ENCODE data around the gene CDH1. TPM values are rescaled to one million over a fixed set of nuclear protein-coding genes. Genes with fewer than 3 reads are reported as not detected.

The CDH1 gene
- total and polyA plus RNA-seq, 12 donors = 0.11 to 1.2 (median 0.40) TPM; not detected in 3

DNA sequence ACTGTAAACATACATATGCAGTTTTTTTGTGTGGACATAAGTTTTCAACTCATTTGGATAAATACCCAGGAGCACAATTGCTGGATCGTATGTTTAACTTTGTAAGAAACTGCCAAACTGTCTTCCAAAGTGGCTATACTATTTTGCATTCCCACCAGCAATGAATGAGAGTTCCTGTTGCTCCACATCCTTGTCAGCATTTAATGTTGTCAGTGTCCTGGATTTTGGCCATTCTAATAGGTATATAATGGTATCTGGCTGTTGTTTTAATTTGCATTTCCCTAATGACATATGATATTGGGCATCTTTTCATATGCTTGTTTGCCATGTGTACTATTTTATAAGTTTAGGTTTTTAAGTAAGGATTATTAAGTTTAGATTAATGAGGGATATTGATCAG lies 120.4 kb downstream of the CDH1 start:
- Histone ChIP-seq H3K36me3 (replicated peaks in 1 of 2) (peaks cover 0 to 11% of the 10 kb centered on the region in 2 donors), H3K9me3 (replicated peaks in 1 of 3) (no peaks in the 10 kb centered on the region), H3K4me3 (no peak overlapping the region), H3K27me3 (no peaks in the 10 kb centered on the region), H3K27ac (no peak overlapping the region), H3K4me1 (replicated peaks in 1 of 2) (no peaks in the 10 kb centered on the region)
- intact Hi-C loops (cut with DNase I) = no loop called here
- DNase-seq = no peak
- no peak for TF ChIP-seq POLR2A (IDR thresholded peaks at IDR 0.05)
- TF ChIP-seq, protein P1, sequence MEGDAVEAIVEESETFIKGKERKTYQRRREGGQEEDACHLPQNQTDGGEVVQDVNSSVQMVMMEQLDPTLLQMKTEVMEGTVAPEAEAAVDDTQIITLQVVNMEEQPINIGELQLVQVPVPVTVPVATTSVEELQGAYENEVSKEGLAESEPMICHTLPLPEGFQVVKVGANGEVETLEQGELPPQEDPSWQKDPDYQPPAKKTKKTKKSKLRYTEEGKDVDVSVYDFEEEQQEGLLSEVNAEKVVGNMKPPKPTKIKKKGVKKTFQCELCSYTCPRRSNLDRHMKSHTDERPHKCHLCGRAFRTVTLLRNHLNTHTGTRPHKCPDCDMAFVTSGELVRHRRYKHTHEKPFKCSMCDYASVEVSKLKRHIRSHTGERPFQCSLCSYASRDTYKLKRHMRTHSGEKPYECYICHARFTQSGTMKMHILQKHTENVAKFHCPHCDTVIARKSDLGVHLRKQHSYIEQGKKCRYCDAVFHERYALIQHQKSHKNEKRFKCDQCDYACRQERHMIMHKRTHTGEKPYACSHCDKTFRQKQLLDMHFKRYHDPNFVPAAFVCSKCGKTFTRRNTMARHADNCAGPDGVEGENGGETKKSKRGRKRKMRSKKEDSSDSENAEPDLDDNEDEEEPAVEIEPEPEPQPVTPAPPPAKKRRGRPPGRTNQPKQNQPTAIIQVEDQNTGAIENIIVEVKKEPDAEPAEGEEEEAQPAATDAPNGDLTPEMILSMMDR (IDR thresholded peaks at IDR 0.05) = no peak
- 83 to 94% (median 91%) methylated on average over 1 of the region's 1 CpG for WGBS, 4 donors

DNA sequence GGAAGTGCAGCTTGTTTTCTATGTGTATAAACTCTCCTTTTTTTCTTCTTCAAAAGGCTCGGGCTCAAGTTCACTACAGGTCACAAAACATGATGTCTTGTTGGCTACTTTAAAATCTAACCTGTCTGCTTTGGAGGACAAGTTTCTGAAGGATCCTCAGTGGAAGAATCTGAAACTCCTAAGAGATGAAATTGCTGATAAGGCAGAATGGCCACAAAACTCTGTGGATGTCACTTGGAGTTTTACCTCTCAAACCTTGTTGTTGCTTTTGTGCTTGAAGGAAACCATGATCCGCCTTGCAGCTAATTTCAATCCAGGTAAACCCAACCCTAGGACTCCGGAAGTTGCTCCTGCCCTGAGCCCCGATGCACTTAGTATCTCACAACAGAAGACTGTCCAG lies 122.7 kb downstream of the CDH1 start:
- Histone ChIP-seq H3K36me3 (replicated peaks in 1 of 2) (peaks cover 0 to 18% of the 10 kb centered on the region in 2 donors), H3K4me1 (replicated peaks in 1 of 2) (no peaks in the 10 kb centered on the region), H3K9me3 (replicated peaks in 1 of 3) (no peaks in the 10 kb centered on the region), H3K27me3 (no peaks in the 10 kb centered on the region), H3K4me3 (no peak overlapping the region), H3K27ac (no peak overlapping the region)
- no peak for DNase-seq
- TF ChIP-seq POLR2A (IDR thresholded peaks at IDR 0.05) = no peak
- TF ChIP-seq, protein P1 (IDR thresholded peaks at IDR 0.05) = no peak
- intact Hi-C loops (cut with DNase I) = no loop called here
- 93 to 96% (median 95%) methylated on average over 4 of the region's 4 CpGs for WGBS, 4 donors

DNA sequence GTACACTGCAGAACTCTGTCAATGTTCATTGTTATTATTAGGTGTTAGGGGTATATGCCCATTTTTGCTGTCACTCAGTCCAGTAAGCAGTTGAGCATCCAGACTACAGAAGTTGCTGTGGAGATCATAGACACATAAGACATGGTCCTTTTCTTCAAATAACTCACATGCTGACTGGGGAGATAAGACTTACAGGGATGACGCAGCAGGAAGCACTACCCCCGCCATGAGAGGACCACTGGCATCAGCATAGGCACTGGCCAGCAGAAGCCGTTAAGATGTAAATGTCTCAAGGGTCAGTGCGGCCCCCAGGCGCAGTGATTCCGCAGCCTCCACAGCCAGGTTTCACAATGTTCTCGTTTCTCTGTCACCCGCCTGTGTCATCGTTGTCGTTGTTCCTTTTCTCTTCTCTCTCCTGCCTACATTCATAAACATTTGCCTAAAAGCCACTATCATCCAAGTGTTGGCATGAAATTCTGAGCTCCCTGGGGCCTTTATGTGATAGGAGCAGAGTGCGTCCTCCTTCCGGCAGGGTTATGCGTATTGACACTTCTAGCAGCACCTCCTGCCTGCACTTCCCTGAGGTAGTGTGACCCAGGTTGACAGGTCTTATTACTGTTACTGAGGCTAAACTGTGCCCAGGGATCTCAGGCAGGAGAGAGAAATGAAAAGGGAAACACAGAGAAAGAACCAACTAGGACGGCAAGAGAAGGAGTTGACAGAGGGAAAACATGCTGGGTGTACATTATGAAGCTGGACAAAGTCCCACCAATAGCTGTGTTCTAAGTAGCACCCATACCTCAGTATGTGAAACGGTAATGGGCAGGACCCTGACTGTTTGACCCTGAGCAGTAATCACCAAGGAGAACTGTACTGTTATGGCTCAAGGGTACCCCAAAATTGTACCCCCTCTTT lies 124.1 kb downstream of the CDH1 start:
- peaks cover 0 to 18% of the 10 kb centered on the region in 2 donors for H3K36me3 ChIP-seq (replicated peaks in 1 of 2)
- 94 to 96% (median 95%) methylated on average over 14 to 15 of the region's 15 CpGs for WGBS, 4 donors
- intact Hi-C loops (cut with DNase I) = no loop called here

DNA sequence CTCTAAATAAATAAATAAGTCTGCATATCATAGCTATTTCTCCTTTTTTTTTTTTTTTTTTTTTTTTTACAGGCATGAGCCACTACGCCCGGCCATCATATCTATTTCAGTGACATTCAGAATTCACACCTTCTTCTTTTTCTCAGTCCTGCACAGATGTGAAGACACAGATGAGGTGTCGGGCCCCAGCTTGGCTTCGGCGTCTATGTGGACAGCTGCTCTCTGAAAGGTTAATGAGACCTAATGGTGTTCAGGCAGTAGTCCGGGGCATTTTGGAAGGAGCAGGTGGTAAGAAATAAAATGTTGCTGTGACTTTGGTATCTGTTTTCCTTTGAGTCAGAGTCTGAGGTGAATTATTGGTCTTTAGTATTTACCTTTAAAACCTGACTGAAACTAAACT lies 129.8 kb downstream of the CDH1 start:
- Histone ChIP-seq H3K9me3 (replicated peaks in 1 of 3) (no peaks in the 10 kb centered on the region), H3K27me3 (no peaks in the 10 kb centered on the region), H3K27ac (no peak overlapping the region), H3K4me3 (no peak overlapping the region), H3K4me1 (replicated peaks in 1 of 2) (no peaks in the 10 kb centered on the region), H3K36me3 (replicated peaks in 1 of 2) (peaks cover 0 to 12% of the 10 kb centered on the region in 2 donors)
- intact Hi-C loops (cut with DNase I) = no loop called here
- TF ChIP-seq POLR2A (IDR thresholded peaks at IDR 0.05) = no peak
- TF ChIP-seq, protein P1 (IDR thresholded peaks at IDR 0.05) = no peak
- no peak for DNase-seq
- WGBS, 4 donors = 92 to 98% (median 97%) methylated on average over 6 of the region's 6 CpGs

More for the DNA sequence above, 124.1 kb downstream of the CDH1 start:
- Histone ChIP-seq H3K4me3 (no peak overlapping the region), H3K27ac (no peak overlapping the region), H3K27me3 (no peaks in the 10 kb centered on the region), H3K9me3 (replicated peaks in 1 of 3) (no peaks in the 10 kb centered on the region), H3K4me1 (replicated peaks in 1 of 2) (no peaks in the 10 kb centered on the region)
- DNase-seq = no peak
- no peak for TF ChIP-seq POLR2A (IDR thresholded peaks at IDR 0.05)
- TF ChIP-seq, protein P1 (IDR thresholded peaks at IDR 0.05) = no peak

All from adrenal gland (tissue), 12 donors.